ENCODE measurements around the gene MYCBPAP.

Gene MYCBPAP

GRCh38 chr17:50577451-50577954, 69.3 kb downstream of the MYCBPAP start:
- no peak for DNase-seq

GRCh38 chr17:50578173-50578572, 69.9 kb downstream of the MYCBPAP start:
- DNase-seq = no peak

GRCh38 chr17:50579399-50579798, 71.2 kb downstream of the MYCBPAP start:
- no peak for DNase-seq

- no peak for DNase-seq
Measured at GRCh38 chr17:50580646-50581045, 72.4 kb downstream of the MYCBPAP start.

Measured in islet precursor cell (in vitro differentiated cells).